GM12878 (cell line): ENCODE data around the gene RP9. TPM values are rescaled to one million over a fixed set of nuclear protein-coding genes. Genes with fewer than 3 reads are reported as not detected.
A peak's percentile ranks its signal among the peaks of the same experiment; 100 is the strongest.

Experiments used
- ATAC-seq: fragments of 200-7000 bp; cut with Tn5 transposase; 3 replicates; pipeline ENCODE4 v1.9.1; 2020; ENCODE audit warnings: mild to moderate bottlenecking, moderate library complexity
- BruUV-seq: library from RNA; stranded (reverse); fragments of 400-500 nt; replicated peaks from 2 replicates; lab custom pipeline; 2021; lab: Mats Ljungman, UMichigan
- CTCF ChIA-PET: fragments of 300-600 bp; sonication (Branson Sonifier 250); formaldehyde crosslinking; extraction: SDS; loops from one replicate; lab custom pipeline; 2021; ENCODE audit warnings: inconsistent platforms; lab: Yijun Ruan, JAX
- POLR2A ChIA-PET: fragments of 350-600 bp; formaldehyde crosslinking; extraction: SDS; loops from one replicate; lab custom pipeline; 2021; ENCODE audit warnings: inconsistent platforms; lab: Charles Lee
- RAD21 ChIA-PET: fragments of 300-600 bp; sonication (Branson Sonifier 250); formaldehyde crosslinking; loops from one replicate; lab custom pipeline; 2023; ENCODE audit warnings: antibody characterized with exemption; ENCODE audit not compliant: unreplicated experiment; lab: Charles Lee
- SMC1A ChIA-PET: fragments of 300-600 bp; sonication (Branson Sonifier 250); formaldehyde crosslinking; loops from one replicate; lab custom pipeline; 2023; ENCODE audit not compliant: unreplicated experiment, uncharacterized antibody; lab: Charles Lee
- DNase-seq: peaks from one replicate; pipeline ENCODE4 v3.0.0-alpha.2; 2011; ENCODE audit warnings: low read depth, low spot score
- FAIRE-seq: peaks from 3 replicates; lab custom pipeline; 2011; peaks lifted over from hg19 to GRCh38; lab: Jason Lieb, UNC
- H2AFZ ChIP-seq: 2 replicates; pipeline ENCODE4 v1.6.0; 2011; ENCODE audit warnings: low read depth, low read length, control low read depth; ENCODE audit not compliant: control insufficient read depth
- H3K27ac ChIP-seq: 2 replicates; pipeline ENCODE4 v1.5.1; 2011; ENCODE audit warnings: control low read depth; ENCODE audit not compliant: control insufficient read depth, insufficient read depth
- H3K27me3 ChIP-seq, 2 experiments: replicated peaks in 1 of 2; 2 replicates each; pipeline versions ENCODE4 v1.6.0 to v1.6.1; 2011; ENCODE audit warnings: low read length in 1 of 2; ENCODE audit not compliant: control insufficient read depth in 2 of 2, insufficient read depth in 2 of 2
- H3K36me3 ChIP-seq, 2 experiments: 2 replicates each; pipeline ENCODE4 v1.5.1; 2011; ENCODE audit warnings: low read length in 1 of 2; ENCODE audit not compliant: control insufficient read depth in 2 of 2, insufficient read depth in 2 of 2
- H3K4me1 ChIP-seq: 2 replicates; pipeline ENCODE4 v1.6.1; 2011; ENCODE audit warnings: mild to moderate bottlenecking, low read length, moderate library complexity, mixed read lengths; ENCODE audit not compliant: control insufficient read depth, insufficient read depth
- H3K4me2 ChIP-seq: 2 replicates; pipeline ENCODE4 v1.6.0; 2011; ENCODE audit warnings: control low read depth; ENCODE audit not compliant: control insufficient read depth, insufficient read depth
- H3K4me3 ChIP-seq: fragments of 200-600 bp; sonication (generic); 2 replicates; pipeline ENCODE4 v1.5.1; 2016
- H3K79me2 ChIP-seq: 2 replicates; pipeline ENCODE4 v1.6.0; 2011; ENCODE audit warnings: low read length; ENCODE audit not compliant: control insufficient read depth, insufficient read depth
- H3K9ac ChIP-seq: 2 replicates; pipeline ENCODE4 v1.8.0; 2011; ENCODE audit warnings: low read length, control low read depth, mixed read lengths; ENCODE audit not compliant: control insufficient read depth, insufficient read depth
- H3K9me3 ChIP-seq: replicated peaks from 3 replicates; pipeline ENCODE4 v1.5.1; 2011; ENCODE audit warnings: mild to moderate bottlenecking, low read length; ENCODE audit not compliant: control insufficient read depth, insufficient read depth
- H4K20me1 ChIP-seq: 2 replicates; pipeline ENCODE4 v1.6.0; 2011; ENCODE audit not compliant: control insufficient read depth, insufficient read depth
- CBX5 ChIP-seq: sonication (generic); IDR thresholded peaks from 2 replicates; pipeline ENCODE4 v1.6.1; 2016; ENCODE audit warnings: low read depth, moderate library complexity, mild to moderate bottlenecking, inconsistent platforms
- CHD2 ChIP-seq: IDR thresholded peaks from 2 replicates; pipeline ENCODE4 v1.6.1; 2011; ENCODE audit warnings: low read depth, low read length, improper control_type of control experiment, borderline replicate concordance
- CHD4 ChIP-seq: fragments of 200-600 bp; sonication (generic); IDR thresholded peaks from 2 replicates; pipeline ENCODE4 v1.6.1; 2016; ENCODE audit warnings: mild to moderate bottlenecking
- IKZF2 ChIP-seq, 2 experiments: fragments of 450-650 bp; IDR thresholded peaks; 2 replicates each; pipeline ENCODE4 v1.6.1; 2017; ENCODE audit warnings: mild to moderate bottlenecking in 2 of 2, moderate library complexity in 2 of 2
- KAT2A ChIP-seq: conservative IDR thresholded peaks from 2 replicates; pipeline ENCODE4 v1.6.1; 2011; ENCODE audit warnings: low read depth, low read length; ENCODE audit not compliant: control insufficient read depth
- LARP7 ChIP-seq: fragments of 450-650 bp; IDR thresholded peaks from 2 replicates; pipeline ENCODE4 v1.6.1; 2017; ENCODE audit warnings: mild to moderate bottlenecking
- MTA2 ChIP-seq: fragments of 450-650 bp; IDR thresholded peaks from 2 replicates; pipeline ENCODE4 v1.6.1; 2016; ENCODE audit warnings: low read depth, mild to moderate bottlenecking, moderate library complexity
- NFIC ChIP-seq: IDR thresholded peaks from 2 replicates; pipeline ENCODE4 v1.6.1; 2012; ENCODE audit warnings: low read depth, mild to moderate bottlenecking, inconsistent platforms, low read length, moderate library complexity
- NR2C2 ChIP-seq: IDR thresholded peaks from 2 replicates; pipeline ENCODE4 v1.6.1; 2011; ENCODE audit warnings: borderline replicate concordance, low read depth; ENCODE audit not compliant: control insufficient read depth, insufficient read length
- SIX5 ChIP-seq: IDR thresholded peaks from 2 replicates; pipeline ENCODE4 v1.6.1; 2011; ENCODE audit warnings: mild to moderate bottlenecking, low read depth, low read length, moderate library complexity; ENCODE audit not compliant: severe bottlenecking
- SMC3 ChIP-seq: IDR thresholded peaks from 2 replicates; pipeline ENCODE4 v1.6.1; 2011; ENCODE audit warnings: low read length, improper control_type of control experiment, borderline replicate concordance
- SUPT20H ChIP-seq: IDR thresholded peaks from 2 replicates; pipeline ENCODE4 v1.6.1; 2011; ENCODE audit warnings: low read depth, mild to moderate bottlenecking, low read length, moderate library complexity, borderline replicate concordance; ENCODE audit not compliant: control insufficient read depth
- TAF1 ChIP-seq: IDR thresholded peaks from 2 replicates; pipeline ENCODE4 v1.6.1; 2011; ENCODE audit warnings: mild to moderate bottlenecking, low read depth, low read length, borderline replicate concordance
- TBL1XR1 ChIP-seq: IDR thresholded peaks from 2 replicates; pipeline ENCODE4 v1.6.1; 2012; ENCODE audit warnings: low read depth, low read length, improper control_type of control experiment
- ZBTB11 ChIP-seq: fragments of 450-650 bp; formaldehyde crosslinking; IDR thresholded peaks from 2 replicates; pipeline ENCODE4 v1.5.0; 2022; ENCODE audit warnings: mild to moderate bottlenecking, missing genetic modification characterization
- ZSCAN29 ChIP-seq: fragments of 450-650 bp; IDR thresholded peaks from 2 replicates; pipeline ENCODE4 v1.6.1; 2017; ENCODE audit warnings: mild to moderate bottlenecking, moderate library complexity
- whole genome bisulfite sequencing: methylation state at CpG from one replicate; pipeline ENCODE4 v1.1.6; 2016; ENCODE audit warnings: low lambda C conversion rate; ENCODE audit not compliant: insufficient replicate concordance, insufficient coverage; ENCODE audit errors: missing lambda C conversion rate; 5-methylcytosine and 5-hydroxymethylcytosine counted together
- in situ Hi-C: fragments of 300-500 bp; cut with MboI; formaldehyde crosslinking; loops from 9 replicates; pipeline ENCODE4 v1.14.3; 2018; ENCODE audit warnings: mixed read lengths
- intact Hi-C: fragments of 100-400 bp; cut with micrococcal nuclease; formaldehyde crosslinking; loops from one replicate; pipeline ENCODE4 v1.14.2; 2022; ENCODE audit not compliant: unreplicated experiment
- polyA plus RNA-seq, 11 experiments: library from polyadenylated mRNA; depleted of rRNA in 4 of 11; unstranded in 6 of 11; stranded (reverse) in 5 of 11; fragments of >200 nt; fragmentation: Nextera tagmentation in 4 of 11; fragmentation: Illumina TruSeq in 1 of 11; extraction: Ambion mirVana in 4 of 11; extraction: Trizol in 1 of 11; gene quantifications; 1 replicate in 1 of 11; 2 replicates in 10 of 11; pipeline versions ENCODE4 v1.2.1 to v1.2.3, GENCODE V29; 2011 to 2016; ENCODE audit warnings: inconsistent platforms in 2 of 11, missing spikeins in 2 of 11, low read depth in 1 of 11
- total RNA-seq, 4 experiments: library from RNA; depleted of rRNA in 3 of 4; stranded (reverse); fragments of >200 nt in 3 of 4; fragmentation: Illumina TruSeq in 1 of 4; extraction: Trizol in 1 of 4; gene quantifications; 2 replicates each; pipeline versions ENCODE4 v1.2.1 to v1.2.3, GENCODE V29; 2013 to 2021

The RP9 gene
- total and polyA plus RNA-seq, 10 of the 15 experiments (the other 5 are each of a cell fraction or from before 2014, with no cell fraction given): 7.6 to 25.3 (median 16.9) TPM

GRCh38 chr7:33070277-33070676 is 38.9 kb downstream of the RP9 start:
- H3K9ac ChIP-seq: no peak overlapping the region
- H2AFZ ChIP-seq: no peak overlapping the region
- no TSS peak for BruUV-seq
- no peak overlapping the region for H3K4me2 ChIP-seq
- RAD21 ChIA-PET: no interaction called here
- intact Hi-C loops (no loop called here), in situ Hi-C loops (no loop called here)
- H4K20me1 ChIP-seq: no peaks in the 10 kb centered on the region
- H3K27me3 ChIP-seq: peaks cover 0 to 2% of the 10 kb centered on the region in 2 experiments; a peak in 1 of 4 replicates
- POLR2A ChIA-PET: no interaction called here
- DNase-seq (no peak), FAIRE-seq (no peak), ATAC-seq (no peak)
- H3K9me3 ChIP-seq: peaks cover 11% of the 10 kb centered on the region; the same call in 2 of the 3 replicates
- SMC1A ChIA-PET: no interaction called here
- no peak overlapping the region for H3K27ac ChIP-seq
- H3K36me3 ChIP-seq: no peaks in the 10 kb centered on the region
- CTCF ChIA-PET: no interaction called here
- no peak overlapping the region for H3K4me3 ChIP-seq
- no peaks in the 10 kb centered on the region for H3K4me1 ChIP-seq
- H3K79me2 ChIP-seq: no peaks in the 10 kb centered on the region
- TF ChIP-seq TAF1 (no peak), CBX5 (peak; percentile 61; the same call in 1 of the 2 replicates), NFIC (no peak)
- 47% methylated on average over 2 of the region's 2 CpGs for WGBS

GRCh38 chr7:33067921-33068320 is 41.3 kb downstream of the RP9 start:
- Histone ChIP-seq H3K4me3 (no peak overlapping the region), H3K27ac (no peak overlapping the region), H4K20me1 (no peaks in the 10 kb centered on the region), H3K4me2 (no peak overlapping the region), H3K4me1 (no peaks in the 10 kb centered on the region), H3K79me2 (no peaks in the 10 kb centered on the region), H3K27me3 (no peaks in the 10 kb centered on the region), H2AFZ (no peak overlapping the region), H3K9ac (no peak overlapping the region), H3K9me3 (peaks cover 11% of the 10 kb centered on the region; the same call in 2 of the 3 replicates), H3K36me3 (no peaks in the 10 kb centered on the region)
- no peak for FAIRE-seq
- POLR2A ChIA-PET: no interaction called here
- no peak for DNase-seq
- in situ Hi-C loops (no loop called here), intact Hi-C loops (no loop called here)
- RAD21 ChIA-PET: no interaction called here
- WGBS: 50% methylated on average over 1 of the region's 1 CpG
- BruUV-seq: no TSS peak
- SMC1A ChIA-PET: no interaction called here
- no peak for ATAC-seq
- CTCF ChIA-PET: interaction anchor here (0.6 to 1.1 kb wide), 4 partner anchors 18 to 928 kb away, joined by 3 to 4 read pairs (median 3); no protein-coding TSS in a partner anchor
- TF ChIP-seq CHD4: no peak
- no peak for TF ChIP-seq SIX5
- no peak for TF ChIP-seq SUPT20H
- TF ChIP-seq LARP7: no peak
- no peak for TF ChIP-seq TAF1
- TF ChIP-seq TBL1XR1: no peak
- TF ChIP-seq SMC3: no peak
- no peak for TF ChIP-seq ZBTB11 (CRISPR knock-in tag)
- TF ChIP-seq MTA2: no peak
- no peak for TF ChIP-seq IKZF2 (IDR thresholded peaks at IDR 0.05)
- no peak for TF ChIP-seq CHD2
- TF ChIP-seq NR2C2: no peak
- TF ChIP-seq KAT2A: no peak
- TF ChIP-seq ZSCAN29: no peak
